22Rv1 (cell line): ENCODE results near the gene IL31RA.

Experiments used
- H3K27ac ChIP-seq: fragments of 450-650 bp; 2 replicates; pipeline ENCODE4 v1.5.1; 2017
- ZFX ChIP-seq: fragments of 450-650 bp; IDR thresholded peaks from 2 replicates; pipeline ENCODE4 v1.6.1; 2017; ENCODE audit warnings: antibody characterized with exemption, borderline replicate concordance
- TF ChIP-seq, protein P1 (sequence below): fragments of 450-650 bp; IDR thresholded peaks from 2 replicates; pipeline ENCODE4 v1.5.1; 2017; ENCODE audit warnings: mild to moderate bottlenecking

IL31RA gene

DNA sequence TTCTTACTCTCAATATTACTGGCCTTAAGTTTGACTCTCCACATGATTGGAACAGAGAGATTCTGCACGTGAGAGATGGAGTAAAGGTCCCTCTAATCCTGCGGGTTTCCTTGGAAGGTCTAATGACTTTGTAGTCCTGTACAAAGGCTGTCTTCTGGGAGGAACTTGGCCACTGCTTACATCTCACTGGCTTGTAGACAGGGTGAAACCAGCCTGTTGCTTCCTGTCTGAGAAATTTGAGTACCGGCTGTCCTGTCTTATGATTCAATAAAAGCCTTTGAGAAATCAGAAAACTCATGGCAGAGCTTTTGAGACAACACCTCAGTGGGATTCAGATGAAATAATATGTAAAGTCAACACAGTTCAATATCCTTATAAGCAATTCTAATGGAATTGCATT, 43.0 kb downstream of the IL31RA start:
- H3K27ac ChIP-seq: no peak overlapping the region
- no peak for TF ChIP-seq ZFX
- TF ChIP-seq, protein P1, sequence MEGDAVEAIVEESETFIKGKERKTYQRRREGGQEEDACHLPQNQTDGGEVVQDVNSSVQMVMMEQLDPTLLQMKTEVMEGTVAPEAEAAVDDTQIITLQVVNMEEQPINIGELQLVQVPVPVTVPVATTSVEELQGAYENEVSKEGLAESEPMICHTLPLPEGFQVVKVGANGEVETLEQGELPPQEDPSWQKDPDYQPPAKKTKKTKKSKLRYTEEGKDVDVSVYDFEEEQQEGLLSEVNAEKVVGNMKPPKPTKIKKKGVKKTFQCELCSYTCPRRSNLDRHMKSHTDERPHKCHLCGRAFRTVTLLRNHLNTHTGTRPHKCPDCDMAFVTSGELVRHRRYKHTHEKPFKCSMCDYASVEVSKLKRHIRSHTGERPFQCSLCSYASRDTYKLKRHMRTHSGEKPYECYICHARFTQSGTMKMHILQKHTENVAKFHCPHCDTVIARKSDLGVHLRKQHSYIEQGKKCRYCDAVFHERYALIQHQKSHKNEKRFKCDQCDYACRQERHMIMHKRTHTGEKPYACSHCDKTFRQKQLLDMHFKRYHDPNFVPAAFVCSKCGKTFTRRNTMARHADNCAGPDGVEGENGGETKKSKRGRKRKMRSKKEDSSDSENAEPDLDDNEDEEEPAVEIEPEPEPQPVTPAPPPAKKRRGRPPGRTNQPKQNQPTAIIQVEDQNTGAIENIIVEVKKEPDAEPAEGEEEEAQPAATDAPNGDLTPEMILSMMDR: no peak

GRCh38 chr5:55895346-55895745, 44.2 kb downstream of the IL31RA start:
- no peak overlapping the region for H3K27ac ChIP-seq
- TF ChIP-seq, protein P1: no peak
- no peak for TF ChIP-seq ZFX

GRCh38 chr5:55896238-55896637, 45.1 kb downstream of the IL31RA start:
- TF ChIP-seq ZFX: no peak
- TF ChIP-seq, protein P1: no peak
- H3K27ac ChIP-seq: no peak overlapping the region

DNA sequence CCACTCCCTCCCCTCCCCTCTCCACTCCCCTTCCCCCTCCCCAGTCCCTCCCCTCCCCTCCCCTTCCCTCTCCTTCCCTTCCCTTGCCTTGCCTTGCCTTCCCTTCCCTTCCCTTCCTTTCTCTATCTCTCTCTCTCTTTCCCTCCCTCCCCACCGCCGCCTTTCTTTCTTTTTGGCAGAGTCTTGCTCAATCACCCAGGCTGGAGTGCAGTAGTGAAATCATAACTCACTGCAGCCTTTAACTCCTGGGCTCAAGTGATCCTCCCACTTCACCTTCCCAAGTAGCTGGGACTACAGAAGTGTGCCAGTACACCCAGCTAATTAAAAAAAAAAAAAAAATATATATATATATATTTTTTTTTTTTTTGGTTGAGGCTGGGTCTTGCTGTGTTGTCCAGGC, 45.5 kb downstream of the IL31RA start:
- H3K27ac ChIP-seq: no peak overlapping the region
- TF ChIP-seq, protein P1: no peak
- TF ChIP-seq ZFX: no peak

- H3K27ac ChIP-seq: no peak overlapping the region
- TF ChIP-seq, protein P1: no peak
- TF ChIP-seq ZFX: no peak
Measured at GRCh38 chr5:55897206-55897894, 46.2 kb downstream of the IL31RA start.

DNA sequence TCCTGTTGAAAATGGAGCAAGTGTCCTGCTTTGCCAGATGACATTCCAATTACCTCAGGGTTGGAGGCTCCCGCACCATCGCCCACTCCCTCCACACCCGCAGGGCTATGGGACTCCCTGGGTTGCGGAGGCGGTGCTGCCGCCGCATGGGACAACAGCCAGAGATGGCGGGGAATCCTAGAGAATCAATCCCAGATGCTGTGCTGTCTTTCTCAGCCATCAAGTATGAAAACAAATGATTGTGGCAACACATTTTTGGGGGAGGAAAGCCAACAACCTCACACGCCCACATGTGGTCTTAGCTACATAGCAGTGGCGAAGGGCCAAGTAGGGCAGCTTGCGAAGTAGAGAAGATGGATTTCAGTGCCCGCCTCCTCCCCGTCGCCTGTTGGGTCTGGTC, 46.7 kb downstream of the IL31RA start:
- no peak overlapping the region for H3K27ac ChIP-seq
- no peak for TF ChIP-seq ZFX
- TF ChIP-seq, protein P1: no peak

DNA sequence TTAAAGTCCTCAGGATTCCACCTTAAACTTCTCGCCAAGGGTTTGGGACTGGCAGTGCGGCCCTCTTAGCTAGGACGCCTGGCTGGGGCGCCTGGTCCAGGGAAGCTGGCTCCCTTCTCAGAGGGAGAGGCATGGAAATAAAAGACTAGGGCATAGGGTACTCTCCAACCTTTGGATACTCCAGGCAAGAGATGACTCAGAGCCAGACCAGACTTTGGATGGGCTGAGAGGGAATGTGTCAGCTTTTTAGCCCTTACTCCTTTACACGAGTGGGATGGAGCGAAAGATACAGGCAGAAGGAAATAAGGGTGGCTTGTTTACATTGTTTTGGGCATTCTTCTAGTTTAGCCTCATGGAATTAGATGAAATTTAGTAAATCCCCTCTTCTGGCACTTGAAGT, 48.2 kb downstream of the IL31RA start:
- TF ChIP-seq, protein P1: no peak
- TF ChIP-seq ZFX: no peak
- H3K27ac ChIP-seq: no peak overlapping the region
